H1 (cell line): ENCODE measurements around the gene POC1B. TPM values are rescaled to one million over a fixed set of nuclear protein-coding genes. Genes with fewer than 3 reads are reported as not detected.

ENCODE experiments used
- CTCF ChIA-PET: fragments of 300-600 bp; sonication (Branson Sonifier 250); formaldehyde crosslinking; loops from one replicate; lab custom pipeline; 2021; ENCODE audit not compliant: partially characterized antibody; lab: Charles Lee
- POLR2A ChIA-PET: fragments of 300-600 bp; sonication (Branson Sonifier 250); formaldehyde crosslinking; loops from one replicate; lab custom pipeline; 2021; ENCODE audit warnings: inconsistent platforms; ENCODE audit not compliant: partially characterized antibody; lab: Charles Lee
- DNase-seq, 2 experiments: peaks; one replicate each; pipeline versions ENCODE4 v3.0.0 to v3.0.0-alpha.2; 2010 to 2022; ENCODE audit warnings: low spot score in 2 of 2, low read depth in 1 of 2, mixed read lengths in 1 of 2
- FAIRE-seq: peaks from 2 replicates; lab custom pipeline; 2011; peaks lifted over from hg19 to GRCh38; lab: Jason Lieb, UNC
- H2AFZ ChIP-seq: 2 replicates; pipeline ENCODE4 v1.8.1; 2012; ENCODE audit warnings: low read length, inconsistent platforms
- H2AK5ac ChIP-seq: 2 replicates; pipeline ENCODE4 v1.6.1; 2013; ENCODE audit warnings: low read depth, low read length
- H2BK120ac ChIP-seq: replicated peaks from 2 replicates; pipeline ENCODE3; 2013; ENCODE audit warnings: low read depth, low read length, inconsistent platforms
- H2BK12ac ChIP-seq: 2 replicates; pipeline ENCODE4 v1.6.1; 2013; ENCODE audit warnings: low read depth, low read length
- H2BK15ac ChIP-seq: 2 replicates; pipeline ENCODE4 v1.6.1; 2013; ENCODE audit warnings: low read length
- H2BK20ac ChIP-seq: 2 replicates; pipeline ENCODE4 v1.6.1; 2013; ENCODE audit warnings: low read length
- H2BK5ac ChIP-seq: 2 replicates; pipeline ENCODE4 v1.6.1; 2013; ENCODE audit warnings: low read depth, low read length
- H3K14ac ChIP-seq: 2 replicates; pipeline ENCODE4 v1.6.1; 2013; ENCODE audit warnings: inconsistent platforms; ENCODE audit not compliant: insufficient read length
- H3K18ac ChIP-seq: 2 replicates; pipeline ENCODE4 v1.6.1; 2013; ENCODE audit warnings: low read length; ENCODE audit errors: extremely low read depth
- H3K23ac ChIP-seq: 2 replicates; pipeline ENCODE4 v1.6.1; 2013; ENCODE audit warnings: inconsistent platforms; ENCODE audit not compliant: insufficient read length
- H3K23me2 ChIP-seq: 2 replicates; pipeline ENCODE4 v1.6.1; 2013; ENCODE audit warnings: low read depth, low read length
- H3K27ac ChIP-seq: 2 replicates; pipeline ENCODE4 v1.6.1; 2011; ENCODE audit warnings: low read depth, low read length, inconsistent platforms
- H3K27me3 ChIP-seq, 4 experiments: replicated peaks in 1 of 4; 1 replicate in 1 of 4; 2 replicates in 3 of 4; pipeline versions ENCODE4 v1.6.1 to v1.8.1; 2011 to 2013; ENCODE audit warnings: low read length in 3 of 4, mild to moderate bottlenecking in 3 of 4, inconsistent platforms in 2 of 4, mixed read lengths in 2 of 4, moderate library complexity in 1 of 4; ENCODE audit not compliant: control insufficient read depth in 3 of 4, insufficient read depth in 3 of 4; ENCODE audit errors: extremely low read depth in 1 of 4
- H3K36me3 ChIP-seq, 4 experiments: 2 replicates each; pipeline versions ENCODE4 v1.6.1 to v1.8.1; 2011 to 2013; ENCODE audit warnings: mild to moderate bottlenecking in 4 of 4, low read length in 3 of 4, moderate library complexity in 2 of 4, control low read depth in 1 of 4, inconsistent platforms in 1 of 4; ENCODE audit not compliant: insufficient read depth in 4 of 4, control insufficient read depth in 2 of 4
- H3K4ac ChIP-seq: replicated peaks from 2 replicates; pipeline ENCODE3; 2013; ENCODE audit warnings: low read length, low read depth, mixed read lengths, inconsistent platforms; ENCODE audit not compliant: insufficient read length
- H3K4me1 ChIP-seq, 4 experiments: replicated peaks in 1 of 4; 1 replicate in 1 of 4; 2 replicates in 3 of 4; pipeline versions ENCODE4 v1.6.1 to v1.8.1; 2011 to 2013; ENCODE audit warnings: low read length in 3 of 4, inconsistent platforms in 2 of 4, mixed read lengths in 1 of 4; ENCODE audit not compliant: insufficient read depth in 4 of 4, control insufficient read depth in 3 of 4
- H3K4me2 ChIP-seq, 2 experiments: 2 replicates each; pipeline versions ENCODE4 v1.6.1 to v1.8.1; 2011 to 2013; ENCODE audit warnings: low read depth in 2 of 2, low read length in 2 of 2, control low read depth in 1 of 2, inconsistent platforms in 1 of 2, mild to moderate bottlenecking in 1 of 2; ENCODE audit not compliant: insufficient read depth in 1 of 2
- H3K4me3 ChIP-seq, 4 experiments: fragments of 200-600, 300-600 bp in 1 of 4; sonication (generic), shearing (Covaris generic), sonication (Bioruptor Twin) in 1 of 4; 2 replicates each; pipeline versions ENCODE4 v1.5.1 to v1.8.1; 2011 to 2016; ENCODE audit warnings: low read length in 4 of 4, low read depth in 3 of 4, control low read depth in 2 of 4, inconsistent platforms in 2 of 4, mild to moderate bottlenecking in 2 of 4, mixed read lengths in 1 of 4, moderate library complexity in 1 of 4; ENCODE audit not compliant: insufficient read depth in 2 of 4; ENCODE audit errors: extremely low read depth in 1 of 4
- H3K56ac ChIP-seq: replicated peaks from 2 replicates; pipeline ENCODE3; 2013; ENCODE audit warnings: low read depth, mild to moderate bottlenecking, mixed read lengths, low read length, inconsistent platforms; ENCODE audit not compliant: insufficient read length
- H3K79me1 ChIP-seq: 2 replicates; pipeline ENCODE4 v1.6.1; 2013; ENCODE audit warnings: low read depth, low read length, control low read depth
- H3K79me2 ChIP-seq, 2 experiments: 2 replicates each; pipeline versions ENCODE4 v1.6.1 to v1.8.1; 2012 to 2013; ENCODE audit warnings: low read length in 2 of 2, mild to moderate bottlenecking in 2 of 2, inconsistent platforms in 1 of 2; ENCODE audit not compliant: insufficient read depth in 2 of 2, control insufficient read depth in 1 of 2
- H3K9ac ChIP-seq, 4 experiments: replicated peaks in 1 of 4; 1 replicate in 1 of 4; 2 replicates in 3 of 4; pipeline versions ENCODE4 v1.6.1 to v1.8.1; 2011 to 2013; ENCODE audit warnings: low read depth in 3 of 4, low read length in 3 of 4, control low read depth in 2 of 4, mild to moderate bottlenecking in 2 of 4, moderate library complexity in 2 of 4, inconsistent platforms in 1 of 4; ENCODE audit errors: extremely low read depth in 1 of 4
- H3K9me3 ChIP-seq, 2 experiments: 2 replicates each; pipeline versions ENCODE4 v1.6.1 to v1.8.1; 2012 to 2013; ENCODE audit warnings: mild to moderate bottlenecking in 2 of 2, moderate library complexity in 2 of 2, control low read depth in 1 of 2, inconsistent platforms in 1 of 2, low read depth in 1 of 2, low read length in 1 of 2, mixed read lengths in 1 of 2; ENCODE audit not compliant: insufficient read depth in 2 of 2
- H4K20me1 ChIP-seq, 2 experiments: replicated peaks in 1 of 2; 2 replicates each; pipeline versions ENCODE3 to v1.8.1; 2011 to 2013; ENCODE audit warnings: inconsistent platforms in 2 of 2, low read length in 2 of 2, mild to moderate bottlenecking in 1 of 2; ENCODE audit not compliant: insufficient read depth in 2 of 2, control insufficient read depth in 1 of 2
- H4K5ac ChIP-seq: 2 replicates; pipeline ENCODE4 v1.6.1; 2013; ENCODE audit warnings: low read length, low read depth, mixed read lengths, inconsistent platforms; ENCODE audit not compliant: insufficient read length
- H4K8ac ChIP-seq: 2 replicates; pipeline ENCODE4 v1.8.0; 2013; ENCODE audit warnings: mild to moderate bottlenecking, moderate library complexity, low read length, inconsistent platforms; ENCODE audit not compliant: insufficient read depth; ENCODE audit errors: extremely low read depth
- H4K91ac ChIP-seq: replicated peaks from 2 replicates; pipeline ENCODE3; 2013; ENCODE audit warnings: low read length, mixed read lengths, inconsistent platforms; ENCODE audit not compliant: insufficient read length
- NANOG ChIP-seq: IDR thresholded peaks from 2 replicates; pipeline ENCODE4 v1.6.1; 2011; ENCODE audit warnings: low read length, low read depth, mild to moderate bottlenecking, inconsistent platforms; ENCODE audit not compliant: insufficient read depth, poor library complexity, severe bottlenecking
- SP2 ChIP-seq: IDR thresholded peaks from 2 replicates; pipeline ENCODE4 v1.6.1; 2012; ENCODE audit warnings: mild to moderate bottlenecking, low read length, inconsistent platforms
- WGBS, 2 experiments: shearing (Covaris generic) in 1 of 2; methylation state at CpG; one replicate each; pipeline versions ENCODE4 v1.1.6 to v1.1.7; 2013 to 2015; ENCODE audit warnings: low lambda C conversion rate in 2 of 2, mixed read lengths in 2 of 2, inconsistent platforms in 1 of 2, low coverage in 1 of 2, missing lambda C conversion rate in 1 of 2; ENCODE audit not compliant: insufficient replicate concordance in 2 of 2, insufficient coverage in 1 of 2, insufficient read length in 1 of 2; ENCODE audit errors: extremely low coverage in 1 of 2, missing lambda C conversion rate in 1 of 2; 5-methylcytosine and 5-hydroxymethylcytosine counted together
- polyA plus RNA-seq, 7 experiments: library from polyadenylated mRNA; depleted of rRNA in 3 of 7; stranded (reverse) in 5 of 7; unstranded in 2 of 7; fragments of >200 nt in 5 of 7; fragments of 200-250 nt in 2 of 7; gene quantifications; 1 replicate in 5 of 7; 2 replicates in 1 of 7; 4 replicates in 1 of 7; pipeline versions ENCODE4 v1.2.1 to v1.2.3, GENCODE V29; 2011 to 2013; ENCODE audit warnings: missing spikeins in 2 of 7, mixed read lengths in 2 of 7
- total RNA-seq: library from RNA; stranded (reverse); fragmentation: NEBNext Ultra II Directional; extraction: Animal tissue kit (Norgen Biotek cat#: 25700); gene quantifications from 2 replicates; pipeline ENCODE4 v1.2.1, GENCODE V29; 2021

POC1B gene
- total and polyA plus RNA-seq, 2 of the 8 experiments (the other 6 are each of a cell fraction or from before 2014, with no cell fraction given) = 7.5 to 16.3 TPM

GRCh38 chr12:89538897-89539296, 13.1 kb upstream of the POC1B start:
- Histone ChIP-seq H3K79me2 (no peaks in the 10 kb centered on the region), H3K4me3 (no peak overlapping the region), H2BK20ac (no peak overlapping the region), H3K56ac (no peak overlapping the region), H2BK12ac (no peak overlapping the region), H3K23ac (no peak overlapping the region), H3K9ac (no peak overlapping the region), H2BK15ac (no peak overlapping the region), H2BK120ac (no peak overlapping the region), H3K36me3 (no peaks in the 10 kb centered on the region), H3K9me3 (no peaks in the 10 kb centered on the region), H4K5ac (no peak overlapping the region), H4K20me1 (no peaks in the 10 kb centered on the region), H3K27ac (no peak overlapping the region), H3K27me3 (no peaks in the 10 kb centered on the region), H3K23me2 (no peaks in the 10 kb centered on the region), H3K18ac (no peak overlapping the region), H4K91ac (no peak overlapping the region), H3K14ac (no peak overlapping the region), H4K8ac (no peak overlapping the region), H3K4me1 (no peaks in the 10 kb centered on the region; a peak in 1 of 7 replicates), H3K4me2 (no peak overlapping the region), H2BK5ac (no peak overlapping the region), H3K4ac (no peak overlapping the region), H2AK5ac (no peak overlapping the region), H2AFZ (no peak overlapping the region), H3K79me1 (no peaks in the 10 kb centered on the region)
- ChIA-PET POLR2A (no interaction called here), CTCF (interaction anchor here (0.8 to 1.8 kb wide), 7 partner anchors 9 to 1402 kb away, joined by 3 to 7 read pairs (median 4); no protein-coding TSS in a partner anchor)
- TF ChIP-seq SP2 = no peak
- no peak for TF ChIP-seq NANOG
- 93% methylated on average over 4 of the region's 4 CpGs; no CpG with 5 or more reads in 1 of the 2 experiments for WGBS, 2 experiments
- FAIRE-seq = no peak
- no peak for DNase-seq
